ENCODE results near the gene SLC45A3.

Gene SLC45A3

DNA sequence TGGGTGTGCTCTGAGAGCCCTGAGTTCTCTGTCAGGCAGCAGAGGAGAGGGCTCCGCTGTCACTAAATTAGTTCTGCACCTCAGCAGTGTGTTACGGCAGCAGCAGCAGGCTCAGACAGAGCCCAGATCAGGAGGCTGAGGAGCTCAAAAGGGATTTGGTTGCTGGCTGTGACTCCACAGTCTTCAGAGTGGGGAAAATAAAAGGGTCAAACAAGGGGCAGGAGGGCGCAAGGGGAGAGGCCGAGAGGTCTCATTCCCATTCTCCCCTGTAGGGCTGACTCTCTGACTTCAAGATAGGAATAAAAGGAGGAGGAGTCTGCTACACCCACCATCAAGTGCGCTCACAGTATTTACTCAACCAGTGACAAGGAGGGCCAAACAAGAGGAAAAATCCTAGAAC is 9.2 kb upstream of the SLC45A3 start:
- no peak for DNase-seq (ENCODE audit: low read depth, low spot score)
- in situ Hi-C loops (cut with HindIII; ENCODE audit: low sequenced_read_pairs) = no loop called here
- H3K4me3 ChIP-seq (ENCODE audit: low read depth, low read length) = no peak overlapping the region
- TF ChIP-seq, protein P1, sequence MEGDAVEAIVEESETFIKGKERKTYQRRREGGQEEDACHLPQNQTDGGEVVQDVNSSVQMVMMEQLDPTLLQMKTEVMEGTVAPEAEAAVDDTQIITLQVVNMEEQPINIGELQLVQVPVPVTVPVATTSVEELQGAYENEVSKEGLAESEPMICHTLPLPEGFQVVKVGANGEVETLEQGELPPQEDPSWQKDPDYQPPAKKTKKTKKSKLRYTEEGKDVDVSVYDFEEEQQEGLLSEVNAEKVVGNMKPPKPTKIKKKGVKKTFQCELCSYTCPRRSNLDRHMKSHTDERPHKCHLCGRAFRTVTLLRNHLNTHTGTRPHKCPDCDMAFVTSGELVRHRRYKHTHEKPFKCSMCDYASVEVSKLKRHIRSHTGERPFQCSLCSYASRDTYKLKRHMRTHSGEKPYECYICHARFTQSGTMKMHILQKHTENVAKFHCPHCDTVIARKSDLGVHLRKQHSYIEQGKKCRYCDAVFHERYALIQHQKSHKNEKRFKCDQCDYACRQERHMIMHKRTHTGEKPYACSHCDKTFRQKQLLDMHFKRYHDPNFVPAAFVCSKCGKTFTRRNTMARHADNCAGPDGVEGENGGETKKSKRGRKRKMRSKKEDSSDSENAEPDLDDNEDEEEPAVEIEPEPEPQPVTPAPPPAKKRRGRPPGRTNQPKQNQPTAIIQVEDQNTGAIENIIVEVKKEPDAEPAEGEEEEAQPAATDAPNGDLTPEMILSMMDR (IDR thresholded peaks at IDR 0.05; ENCODE audit: low read depth, low read length) = no peak

DNA sequence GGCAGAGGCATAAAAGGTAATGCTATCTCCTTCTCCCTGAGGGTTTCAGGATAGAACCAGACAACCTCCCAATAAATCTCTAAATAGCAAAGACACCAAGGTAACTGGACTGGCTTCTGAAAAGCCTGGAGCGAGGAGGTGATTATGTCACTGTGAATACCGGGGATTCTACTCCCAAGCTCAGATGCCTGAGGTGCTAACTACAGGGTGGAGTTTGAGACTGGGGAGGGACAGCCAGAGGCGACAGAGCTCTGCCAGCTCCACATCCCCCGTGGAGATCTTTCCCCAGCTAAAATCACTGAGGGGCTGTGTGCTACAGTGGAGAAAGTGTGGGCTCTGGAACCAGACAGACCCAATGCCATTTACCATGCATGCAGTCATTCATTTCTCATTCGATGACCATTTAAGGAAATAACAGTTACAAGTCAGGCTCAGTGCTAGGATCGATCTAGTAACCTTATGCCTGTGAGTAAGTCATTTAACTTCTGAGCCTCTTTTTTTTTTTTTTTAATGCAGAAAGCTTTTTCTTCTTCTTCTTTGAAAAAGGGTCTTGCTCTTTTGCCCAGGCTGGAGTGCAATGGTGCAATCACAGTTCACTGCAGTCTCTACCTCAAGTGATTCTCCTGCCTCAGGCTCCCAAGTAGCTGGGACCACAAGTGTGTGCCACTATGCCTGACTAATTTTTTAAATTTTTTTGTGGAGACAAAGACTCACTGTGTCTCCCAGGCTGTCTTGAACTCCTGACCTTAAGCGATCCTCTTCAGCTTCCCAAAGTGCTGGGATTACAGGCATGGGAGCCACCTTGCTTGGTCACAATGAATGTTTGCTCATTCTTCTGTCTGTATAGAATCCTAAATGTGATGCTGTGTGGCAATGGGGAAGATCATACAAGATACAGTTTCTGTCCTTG is 8.1 kb upstream of the SLC45A3 start:
- in situ Hi-C loops (cut with HindIII; ENCODE audit: low sequenced_read_pairs) = no loop called here
- no peak overlapping the region for H3K4me3 ChIP-seq (ENCODE audit: low read depth, low read length)
- no peak for DNase-seq (ENCODE audit: low read depth, low spot score)
- TF ChIP-seq, protein P1 (IDR thresholded peaks at IDR 0.05; ENCODE audit: low read depth, low read length) = no peak

DNA sequence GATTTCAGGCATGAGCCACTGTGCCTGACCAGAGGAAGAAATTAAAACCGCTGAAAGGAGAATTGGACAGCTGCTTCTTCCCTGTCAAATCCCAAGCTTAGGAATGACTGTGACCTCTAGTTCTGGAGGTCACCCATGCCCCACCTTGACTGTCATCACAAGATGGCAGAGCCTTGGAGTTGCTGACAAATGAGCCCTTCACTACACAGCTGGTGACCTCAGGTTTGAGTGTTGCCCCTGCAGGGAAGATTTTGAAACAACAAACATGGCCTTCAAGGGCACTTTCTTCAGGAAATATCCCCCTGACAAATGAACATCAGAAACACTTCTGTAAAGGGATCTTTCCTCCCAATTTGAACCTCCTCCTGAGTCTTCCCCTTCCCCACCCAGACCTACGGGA is 6.9 kb upstream of the SLC45A3 start:
- TF ChIP-seq, protein P1 (IDR thresholded peaks at IDR 0.05; ENCODE audit: low read depth, low read length) = no peak
- DNase-seq (ENCODE audit: low read depth, low spot score) = no peak
- H3K4me3 ChIP-seq (ENCODE audit: low read depth, low read length) = no peak overlapping the region
- in situ Hi-C loops (cut with HindIII; ENCODE audit: low sequenced_read_pairs) = no loop called here

DNA sequence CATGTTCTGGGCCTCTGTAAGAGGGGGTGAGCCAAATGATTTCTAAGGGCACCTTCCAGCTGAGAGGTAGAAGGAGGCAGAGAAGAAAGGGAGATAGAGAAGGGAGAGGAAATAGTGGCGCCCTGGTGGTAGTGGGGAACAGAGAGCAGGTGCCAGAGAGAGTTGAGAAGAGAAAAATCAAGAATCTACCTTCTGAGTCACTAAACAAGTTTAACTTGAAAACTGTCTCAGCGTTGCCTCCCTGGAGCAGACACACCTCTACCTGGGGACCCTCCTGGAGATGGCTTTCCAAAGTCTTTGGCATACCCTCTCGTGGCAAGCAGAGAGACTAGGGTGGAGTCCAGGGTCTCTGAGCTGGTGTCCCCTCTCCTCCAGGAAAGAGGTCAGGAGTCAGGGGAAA is 1.1 kb upstream of the SLC45A3 start:
- DNase-seq (ENCODE audit: low read depth, low spot score) = no peak
- TF ChIP-seq, protein P1 (IDR thresholded peaks at IDR 0.05; ENCODE audit: low read depth, low read length) = no peak
- in situ Hi-C loops (cut with HindIII; ENCODE audit: low sequenced_read_pairs) = no loop called here

DNA sequence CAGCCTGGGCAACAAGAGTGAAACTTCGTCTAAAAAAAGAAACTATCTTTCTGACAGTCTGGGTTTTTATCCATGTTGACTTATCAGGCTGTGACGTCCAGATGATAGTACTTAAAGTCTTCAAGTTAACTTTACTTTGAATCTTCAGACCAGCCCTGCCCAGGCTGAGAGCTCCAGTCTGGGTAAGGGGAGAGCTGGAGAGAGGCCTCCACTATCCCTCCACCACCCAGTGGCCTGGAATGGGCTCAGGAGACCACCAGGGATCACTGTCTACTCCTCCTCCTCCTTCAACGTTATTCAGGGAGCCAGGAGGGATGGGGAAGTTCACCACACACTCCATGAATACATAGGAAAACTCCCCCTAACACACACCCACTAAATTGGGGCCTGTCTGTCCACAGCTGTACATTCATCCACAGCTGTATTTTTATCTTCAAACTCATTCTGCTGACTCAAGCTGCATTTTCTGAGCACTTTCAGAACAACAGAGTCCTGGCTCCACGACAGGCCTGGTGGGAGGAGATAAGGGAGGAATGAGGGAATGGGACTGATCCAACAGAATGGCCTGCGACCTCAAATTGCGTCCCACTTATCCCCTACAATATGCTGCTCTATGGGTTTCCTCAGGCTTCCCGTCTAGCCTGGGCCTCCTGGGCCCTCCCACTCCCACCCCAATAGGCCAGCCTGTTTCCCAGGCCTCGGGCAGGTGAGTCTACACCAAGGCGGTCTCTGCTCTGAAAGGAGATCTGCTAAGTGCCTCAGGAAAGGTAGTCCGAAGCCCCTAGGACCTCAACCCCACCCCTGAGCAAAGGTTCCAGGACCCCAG is 1.8 kb downstream of the SLC45A3 start:
- in situ Hi-C loops (cut with HindIII; ENCODE audit: low sequenced_read_pairs) = no loop called here
- no peak for DNase-seq (ENCODE audit: low read depth, low spot score)
- H3K4me3 ChIP-seq (ENCODE audit: low read depth, low read length) = no peak overlapping the region
- TF ChIP-seq, protein P1 (IDR thresholded peaks at IDR 0.05; ENCODE audit: low read depth, low read length) = no peak

More for the DNA sequence above, 1.1 kb upstream of the SLC45A3 start:
- no peak overlapping the region for H3K4me3 ChIP-seq (ENCODE audit: low read depth, low read length)

DNA sequence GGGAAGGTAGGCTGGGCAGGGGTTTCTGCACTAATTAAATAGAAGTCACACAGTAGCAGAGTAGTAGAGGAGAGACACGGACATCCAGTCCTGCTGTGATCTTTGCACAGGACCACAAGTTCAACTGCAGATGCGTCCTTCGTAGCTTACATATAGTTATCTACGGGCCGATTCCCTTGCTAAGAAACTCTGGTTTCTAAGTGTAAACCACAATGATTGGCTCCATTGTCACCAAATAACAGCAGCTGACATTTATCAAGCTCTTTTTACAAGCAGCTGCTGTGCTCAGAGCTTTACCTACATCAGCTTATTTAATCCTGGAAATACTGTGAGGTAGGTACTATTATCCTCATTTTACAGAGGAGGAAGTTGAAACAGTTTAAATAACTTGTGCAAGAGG is 3.1 kb downstream of the SLC45A3 start:
- TF ChIP-seq, protein P1 (IDR thresholded peaks at IDR 0.05; ENCODE audit: low read depth, low read length) = no peak
- DNase-seq (ENCODE audit: low read depth, low spot score) = no peak
- no peak overlapping the region for H3K4me3 ChIP-seq (ENCODE audit: low read depth, low read length)
- in situ Hi-C loops (cut with HindIII; ENCODE audit: low sequenced_read_pairs) = no loop called here

Measured in astrocyte of the spinal cord (primary cell).